ENCODE data around the gene MAPK4.

DNA sequence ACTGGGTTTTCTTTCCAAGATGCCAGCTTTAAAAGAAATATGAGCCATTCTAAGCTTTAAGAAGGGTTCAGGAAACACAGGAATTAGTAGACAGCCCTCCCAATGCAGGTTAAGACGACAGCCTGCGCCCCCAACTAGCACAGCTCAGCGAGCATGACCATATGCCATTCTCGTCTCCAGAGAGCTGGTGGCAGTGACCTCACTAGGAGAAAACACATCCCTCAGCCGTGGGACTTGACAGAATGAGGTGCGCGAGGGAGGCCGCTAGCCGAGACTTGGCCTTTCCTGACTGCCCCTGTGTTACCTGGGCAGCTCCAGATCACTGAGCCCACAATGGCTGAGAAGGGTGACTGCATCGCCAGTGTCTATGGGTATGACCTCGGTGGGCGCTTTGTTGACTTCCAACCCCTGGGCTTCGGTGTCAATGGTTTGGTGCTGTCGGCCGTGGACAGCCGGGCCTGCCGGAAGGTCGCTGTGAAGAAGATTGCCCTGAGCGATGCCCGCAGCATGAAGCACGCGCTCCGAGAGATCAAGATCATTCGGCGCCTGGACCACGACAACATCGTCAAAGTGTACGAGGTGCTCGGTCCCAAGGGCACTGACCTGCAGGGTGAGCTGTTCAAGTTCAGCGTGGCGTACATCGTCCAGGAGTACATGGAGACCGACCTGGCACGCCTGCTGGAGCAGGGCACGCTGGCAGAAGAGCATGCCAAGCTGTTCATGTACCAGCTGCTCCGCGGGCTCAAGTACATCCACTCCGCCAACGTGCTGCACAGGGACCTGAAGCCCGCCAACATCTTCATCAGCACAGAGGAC lies 103.9 kb downstream of the MAPK4 start:
- TF ChIP-seq CTCF (conservative IDR thresholded peaks at IDR 0.05) = no peak
- TF ChIP-seq EZH2 (IDR thresholded peaks at IDR 0.05; ENCODE audit: low read depth) = no peak
